ENCODE measurements around the gene RIT2. TPM values are rescaled to one million over a fixed set of nuclear protein-coding genes. Genes with fewer than 3 reads are reported as not detected.

Gene RIT2
- total and polyA plus RNA-seq, 8 donors: 0.12 TPM; not detected in 7

DNA sequence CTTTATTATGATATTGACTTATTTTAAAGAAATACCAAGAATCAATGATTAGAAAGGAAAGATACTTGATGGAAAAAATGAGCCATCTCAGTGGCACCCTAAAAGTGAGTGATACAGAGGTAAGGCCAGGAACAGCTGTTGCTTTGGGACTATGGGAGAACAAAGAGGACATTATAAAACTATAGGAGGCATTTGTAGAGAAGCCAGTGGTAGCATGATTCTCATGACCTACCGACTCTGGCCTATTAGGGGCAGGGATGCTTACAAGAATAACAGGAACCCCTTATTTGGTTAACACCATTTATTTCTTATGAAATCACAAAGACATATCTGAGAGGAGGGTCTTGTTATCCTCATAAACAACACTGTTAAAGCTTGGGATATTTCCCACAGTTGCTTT lies 162.2 kb downstream of the RIT2 start:
- DNase-seq: no peak
- Histone ChIP-seq H3K27ac (no peak overlapping the region), H3K27me3 (no peaks in the 10 kb centered on the region), H3K4me3 (no peak overlapping the region), H3K4me1 (no peaks in the 10 kb centered on the region), H3K36me3 (no peaks in the 10 kb centered on the region), H3K9me3 (no peaks in the 10 kb centered on the region)
- TF ChIP-seq, protein P1, sequence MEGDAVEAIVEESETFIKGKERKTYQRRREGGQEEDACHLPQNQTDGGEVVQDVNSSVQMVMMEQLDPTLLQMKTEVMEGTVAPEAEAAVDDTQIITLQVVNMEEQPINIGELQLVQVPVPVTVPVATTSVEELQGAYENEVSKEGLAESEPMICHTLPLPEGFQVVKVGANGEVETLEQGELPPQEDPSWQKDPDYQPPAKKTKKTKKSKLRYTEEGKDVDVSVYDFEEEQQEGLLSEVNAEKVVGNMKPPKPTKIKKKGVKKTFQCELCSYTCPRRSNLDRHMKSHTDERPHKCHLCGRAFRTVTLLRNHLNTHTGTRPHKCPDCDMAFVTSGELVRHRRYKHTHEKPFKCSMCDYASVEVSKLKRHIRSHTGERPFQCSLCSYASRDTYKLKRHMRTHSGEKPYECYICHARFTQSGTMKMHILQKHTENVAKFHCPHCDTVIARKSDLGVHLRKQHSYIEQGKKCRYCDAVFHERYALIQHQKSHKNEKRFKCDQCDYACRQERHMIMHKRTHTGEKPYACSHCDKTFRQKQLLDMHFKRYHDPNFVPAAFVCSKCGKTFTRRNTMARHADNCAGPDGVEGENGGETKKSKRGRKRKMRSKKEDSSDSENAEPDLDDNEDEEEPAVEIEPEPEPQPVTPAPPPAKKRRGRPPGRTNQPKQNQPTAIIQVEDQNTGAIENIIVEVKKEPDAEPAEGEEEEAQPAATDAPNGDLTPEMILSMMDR (IDR thresholded peaks at IDR 0.05): no peak
- no peak for FAIRE-seq
- 65 to 79% methylated on average over 1 of the region's 1 CpG for WGBS, 2 donors
- ATAC-seq: no peak
- intact Hi-C loops (cut with DNase I): no loop called here

DNA sequence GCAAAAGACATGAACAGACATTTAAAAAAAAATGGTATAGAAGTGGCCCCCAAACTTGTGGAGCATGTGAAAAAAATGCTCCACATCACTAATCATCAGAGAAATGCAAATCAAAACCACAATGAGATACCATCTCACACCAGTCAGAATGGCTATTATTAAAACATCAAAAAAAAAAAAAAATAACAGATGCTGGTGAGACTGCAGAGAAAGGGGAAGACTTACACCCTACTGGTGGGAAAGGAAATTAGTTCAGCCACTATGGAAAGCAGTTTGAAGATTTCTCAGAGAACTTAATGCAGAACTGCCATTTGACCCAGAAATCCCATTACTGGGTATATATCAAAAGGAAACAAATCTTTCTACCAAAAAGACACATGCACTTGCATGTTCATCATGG lies 164.8 kb downstream of the RIT2 start:
- Histone ChIP-seq H3K9me3 (no peaks in the 10 kb centered on the region), H3K4me3 (no peak overlapping the region), H3K27me3 (no peaks in the 10 kb centered on the region), H3K4me1 (no peaks in the 10 kb centered on the region), H3K36me3 (no peaks in the 10 kb centered on the region), H3K27ac (no peak overlapping the region)
- intact Hi-C loops (cut with DNase I): no loop called here
- TF ChIP-seq, protein P1 (IDR thresholded peaks at IDR 0.05): no peak
- DNase-seq: no peak
- no peak for FAIRE-seq
- no peak for ATAC-seq

DNA sequence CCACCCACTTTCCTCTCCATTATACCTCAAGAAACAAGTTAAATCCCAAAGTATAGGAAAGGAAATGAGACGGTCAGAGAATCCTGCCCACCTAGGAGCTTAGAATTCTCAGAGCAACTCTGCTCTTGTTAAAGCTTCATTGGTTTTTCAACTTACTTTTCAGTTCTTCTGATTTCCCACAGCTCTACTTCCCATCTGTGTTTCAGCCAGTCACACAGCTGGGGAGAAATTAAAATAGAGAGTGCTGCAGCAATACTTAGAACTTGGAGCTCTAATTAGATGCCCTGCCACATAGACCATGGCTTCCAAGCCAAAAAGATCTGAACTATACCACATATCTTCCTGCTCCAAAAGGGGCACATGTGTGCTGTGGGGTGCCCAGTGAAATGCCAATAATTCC lies 166.7 kb downstream of the RIT2 start:
- Histone ChIP-seq H3K27me3 (no peaks in the 10 kb centered on the region), H3K27ac (no peak overlapping the region), H3K9me3 (no peaks in the 10 kb centered on the region), H3K36me3 (no peaks in the 10 kb centered on the region), H3K4me1 (no peaks in the 10 kb centered on the region), H3K4me3 (no peak overlapping the region)
- intact Hi-C loops (cut with DNase I): no loop called here
- TF ChIP-seq, protein P1 (IDR thresholded peaks at IDR 0.05): no peak
- FAIRE-seq (no peak), DNase-seq (no peak), ATAC-seq (no peak)
- 46 to 52% methylated on average over 1 of the region's 1 CpG for WGBS, 2 donors

DNA sequence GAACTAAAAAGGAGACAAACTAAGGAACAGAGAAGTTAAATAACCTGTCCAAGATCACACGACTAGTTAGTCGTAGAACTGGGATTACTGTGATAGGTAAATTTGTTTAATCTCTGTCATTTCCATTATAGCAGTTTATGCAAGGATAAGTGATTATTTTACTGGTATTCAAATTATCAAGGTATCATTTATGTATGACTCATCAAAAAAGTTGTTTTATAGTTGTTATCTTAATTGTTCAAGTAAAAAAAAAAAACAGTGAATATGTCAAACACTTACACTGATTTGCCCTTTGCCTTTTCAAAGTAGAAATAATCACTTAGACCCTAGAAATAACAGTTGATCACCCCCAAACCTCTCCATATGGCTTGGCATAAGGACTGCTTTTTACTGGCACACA lies 173.6 kb downstream of the RIT2 start:
- H3K27ac ChIP-seq: no peak overlapping the region
- H3K9me3 ChIP-seq: no peaks in the 10 kb centered on the region
- intact Hi-C loops (cut with DNase I): no loop called here
- FAIRE-seq (no peak), ATAC-seq (no peak), DNase-seq (no peak)
- no peaks in the 10 kb centered on the region for H3K27me3 ChIP-seq
- TF ChIP-seq, protein P1 (IDR thresholded peaks at IDR 0.05): no peak
- WGBS, 2 donors: 44 to 59% methylated on average over 2 of the region's 2 CpGs
- H3K36me3 ChIP-seq: no peaks in the 10 kb centered on the region
- H3K4me3 ChIP-seq: no peak overlapping the region
- no peaks in the 10 kb centered on the region for H3K4me1 ChIP-seq

DNA sequence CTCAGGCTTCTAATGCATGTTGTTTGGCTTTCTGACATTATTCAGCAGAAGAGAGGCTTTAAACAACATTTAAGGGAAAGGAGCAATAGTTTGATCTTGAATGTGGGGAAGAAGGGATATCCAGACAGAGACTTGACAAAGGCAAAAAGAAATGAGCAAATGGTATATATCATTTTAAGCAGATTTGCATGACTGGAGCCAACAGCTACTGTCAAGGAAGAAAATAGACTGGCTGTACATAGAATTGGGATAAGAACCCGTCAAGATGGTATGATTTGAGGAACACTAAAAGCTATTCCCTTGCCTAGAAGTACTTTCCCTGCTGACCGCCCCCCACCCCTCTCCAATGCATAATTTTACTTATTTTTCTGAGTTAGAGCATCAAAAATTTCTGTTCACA lies 174.5 kb downstream of the RIT2 start:
- intact Hi-C loops (cut with DNase I): no loop called here
- ATAC-seq: no peak
- 55 to 56% methylated on average over 2 of the region's 2 CpGs for WGBS, 2 donors
- Histone ChIP-seq H3K36me3 (no peaks in the 10 kb centered on the region), H3K4me1 (no peaks in the 10 kb centered on the region), H3K4me3 (no peak overlapping the region), H3K9me3 (no peaks in the 10 kb centered on the region), H3K27me3 (no peaks in the 10 kb centered on the region), H3K27ac (no peak overlapping the region)
- TF ChIP-seq, protein P1 (IDR thresholded peaks at IDR 0.05): no peak
- DNase-seq: no peak
- FAIRE-seq: no peak
